Superior temporal gyrus (tissue), 1 donor: Measurements from ENCODE around the gene CNN1.

Experiments used
- DNase-seq: peaks from one replicate; pipeline ENCODE4 v3.0.0-alpha.2; 2016; ENCODE audit errors: extremely low spot score

The CNN1 gene

DNA sequence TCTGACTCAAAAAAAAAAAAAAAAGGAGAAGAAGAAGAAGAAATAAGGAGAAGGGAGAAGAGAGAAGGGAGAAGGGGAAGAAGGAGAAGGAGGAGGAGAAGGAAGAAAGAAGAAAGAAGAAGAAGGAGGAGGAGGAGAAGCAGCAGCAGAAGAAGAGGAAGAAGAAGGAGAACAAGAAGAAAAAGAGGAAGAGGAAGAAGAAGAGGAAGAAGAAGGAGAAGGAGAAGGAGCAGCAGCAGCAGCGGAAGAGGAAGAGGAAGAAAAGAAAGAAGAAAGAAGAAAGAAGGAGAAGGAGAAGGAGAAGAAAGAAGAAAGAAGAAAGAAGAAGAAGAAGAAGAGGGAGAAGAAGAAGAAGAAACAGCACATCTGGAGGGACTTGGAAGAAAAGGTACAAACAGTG is 4.1 kb upstream of the CNN1 start:
- no peak for DNase-seq

DNA sequence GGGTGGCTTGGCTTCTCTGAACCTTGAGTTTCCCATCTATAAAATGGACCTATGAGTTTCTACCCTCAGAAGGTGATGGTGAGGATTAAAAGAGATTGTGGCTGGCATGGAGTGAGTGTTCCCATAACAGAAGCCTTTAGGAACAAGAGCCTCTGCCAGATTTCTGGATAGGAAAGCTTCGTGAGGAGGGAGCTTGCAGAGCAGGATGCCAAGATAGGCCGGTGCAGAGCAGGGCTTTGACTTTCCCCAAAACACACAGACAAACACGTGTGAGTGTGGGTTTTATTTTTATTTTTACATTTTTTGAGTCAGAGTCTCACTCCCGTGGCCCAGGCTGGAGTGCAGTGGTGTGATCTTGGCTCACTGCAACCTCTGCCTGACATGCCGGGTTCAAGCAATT is 3.7 kb upstream of the CNN1 start:
- peak; percentile 25 for DNase-seq

DNA sequence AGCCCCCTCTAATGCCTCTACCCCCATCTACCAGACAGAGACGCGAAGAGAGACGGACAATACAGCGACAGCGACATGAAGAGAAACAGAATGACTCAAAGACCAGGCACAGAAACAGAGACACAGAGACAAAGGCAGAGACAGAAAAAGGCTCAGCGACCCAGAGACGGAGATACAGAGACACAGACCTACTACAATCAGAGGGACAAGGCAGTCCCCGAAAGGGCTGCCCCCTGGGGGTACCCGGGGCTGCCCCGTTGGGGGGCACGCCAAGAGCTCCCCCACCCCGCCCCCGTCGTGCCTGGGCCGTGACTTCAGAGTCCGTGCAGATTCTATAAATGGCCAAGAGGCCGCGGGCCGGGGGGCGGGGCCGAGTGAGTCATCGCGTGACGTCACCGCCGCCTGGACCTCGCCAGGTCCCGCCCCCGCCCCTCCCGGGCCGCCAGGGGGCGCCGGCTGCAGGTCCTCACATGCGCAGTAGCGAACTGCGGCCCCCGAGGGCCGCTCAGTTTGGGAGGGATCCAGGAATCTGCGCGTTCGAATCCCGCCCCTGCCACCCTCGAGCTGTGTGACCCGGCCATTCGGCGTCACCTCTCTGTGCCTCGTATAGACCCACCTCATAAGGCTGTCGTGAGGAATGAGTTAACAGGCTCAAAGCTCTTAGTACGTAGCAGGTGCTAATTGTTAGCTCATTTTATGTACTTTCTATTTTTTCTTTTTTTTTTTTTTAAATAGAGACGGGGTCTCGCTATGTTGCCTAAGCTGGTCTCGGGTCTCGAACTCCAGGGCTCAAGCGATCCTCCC is 2.7 kb upstream of the CNN1 start:
- peak; percentile 77 for DNase-seq

DNA sequence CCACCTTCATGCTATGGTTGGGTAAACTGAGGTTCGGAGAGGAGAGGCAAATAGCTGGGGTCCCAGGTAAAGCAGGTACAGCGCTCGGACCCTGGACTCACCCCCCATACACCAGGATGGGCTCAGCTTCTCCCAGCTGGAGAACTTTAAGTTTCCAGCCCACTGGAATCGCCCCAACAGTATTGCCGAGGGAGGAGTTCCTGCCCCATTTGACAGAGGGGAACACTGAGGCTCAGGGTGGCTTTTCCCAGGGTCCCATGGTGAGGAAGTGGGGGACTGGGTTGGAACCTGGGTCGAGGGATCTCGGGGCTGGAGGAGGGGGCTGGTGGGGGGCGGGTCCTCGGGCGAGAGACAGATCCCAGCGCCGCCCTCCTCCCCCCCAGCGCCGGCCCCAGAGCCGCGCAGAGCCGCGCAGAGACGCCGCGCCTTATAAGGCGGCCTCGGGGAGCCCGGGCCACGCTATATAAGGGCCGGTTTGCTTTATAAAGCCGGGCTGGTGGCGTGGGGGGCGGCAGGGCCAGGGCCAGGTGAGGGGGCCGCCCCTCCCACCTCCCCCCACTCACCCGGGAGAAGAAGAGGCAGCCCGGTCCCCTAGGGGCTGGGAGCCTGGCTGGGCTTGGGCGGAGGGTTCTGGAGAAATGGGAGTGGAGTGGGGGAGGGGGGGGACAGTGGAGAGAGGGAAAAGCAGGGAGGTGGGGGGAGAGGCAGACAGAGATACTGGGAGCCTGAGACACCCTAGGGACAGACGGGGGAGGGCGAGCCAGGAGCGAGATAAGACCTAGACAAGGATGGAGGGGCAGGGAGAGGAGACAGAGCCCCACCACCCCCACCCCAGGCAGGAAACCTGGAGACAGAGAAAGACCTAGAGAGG is 1.1 kb downstream of the CNN1 start:
- no peak for DNase-seq

DNA sequence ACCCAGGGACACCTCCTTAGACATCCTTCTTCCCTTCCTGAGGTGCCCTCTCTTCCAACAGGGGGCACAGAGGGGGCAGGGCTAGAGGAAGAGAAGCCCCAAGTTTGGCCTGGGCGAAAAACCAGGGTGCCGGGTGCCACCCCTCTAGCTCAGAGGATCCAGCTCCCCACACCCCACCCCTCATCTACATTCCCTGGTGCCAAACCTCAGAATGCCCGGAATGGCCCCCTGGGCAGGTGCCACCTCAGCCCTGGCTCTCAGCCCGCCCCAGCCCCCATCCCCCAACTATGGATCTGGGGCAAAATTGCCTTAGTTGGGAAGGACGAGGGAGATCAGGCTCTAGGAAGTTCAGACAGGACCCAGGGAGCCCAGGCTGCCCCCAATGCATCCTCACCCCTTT is 2.0 kb downstream of the CNN1 start:
- no peak for DNase-seq

DNA sequence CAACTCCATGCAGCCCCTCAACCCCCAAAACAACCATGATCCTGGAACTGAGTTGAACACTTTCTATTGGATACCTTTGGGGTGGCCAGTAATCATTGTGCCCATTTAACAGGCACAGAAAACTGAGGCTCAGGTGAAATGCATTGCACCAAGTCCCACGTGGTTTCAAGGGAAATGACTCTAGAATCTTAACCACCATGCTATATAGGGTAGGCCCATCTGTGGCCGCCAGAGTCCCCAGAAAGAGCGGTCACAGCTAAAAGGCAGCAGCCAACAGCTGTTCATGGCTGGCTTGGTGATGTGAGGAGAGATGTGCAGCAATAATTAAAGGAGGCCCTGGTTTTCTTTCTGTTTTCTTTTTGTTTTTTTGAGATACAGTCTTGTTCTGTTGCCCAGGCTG is 2.6 kb downstream of the CNN1 start:
- no peak for DNase-seq

DNA sequence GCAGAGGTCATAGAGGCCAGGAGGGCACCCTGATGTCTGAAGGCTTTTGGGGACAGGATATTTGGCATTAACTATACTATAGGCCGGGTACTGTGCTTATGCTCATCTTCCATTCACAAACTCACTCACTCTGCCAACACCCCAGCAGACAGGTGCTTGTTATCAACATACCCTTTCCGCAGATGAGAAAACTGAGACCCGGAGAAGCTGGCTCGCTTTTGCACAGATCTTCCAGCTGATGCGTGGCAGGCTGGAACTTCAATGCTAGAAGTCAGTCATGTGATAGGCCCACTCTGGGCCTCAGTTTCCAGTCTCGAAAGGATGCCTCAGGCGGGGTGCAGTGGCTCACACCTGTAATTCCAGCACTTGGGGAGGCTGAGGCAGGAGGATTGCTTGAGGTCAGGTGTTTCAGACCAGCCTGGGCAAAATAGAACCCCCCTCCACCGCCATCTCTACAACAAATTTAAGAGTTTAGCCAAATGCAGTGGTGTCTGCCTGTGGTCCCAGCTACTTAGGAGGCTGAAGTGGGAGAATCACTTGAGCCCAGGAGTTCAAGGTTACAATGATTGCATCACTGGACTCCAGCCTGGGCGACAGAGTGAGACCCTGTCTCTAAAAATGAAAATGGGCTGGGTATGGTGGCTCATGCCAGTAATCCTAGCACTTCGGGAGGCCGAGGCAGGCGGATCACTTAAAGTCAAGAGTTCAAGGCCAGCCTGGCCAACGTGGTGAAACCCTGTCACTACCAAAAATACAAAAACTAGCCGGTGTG is 9.5 kb downstream of the CNN1 start:
- no peak for DNase-seq

DNA sequence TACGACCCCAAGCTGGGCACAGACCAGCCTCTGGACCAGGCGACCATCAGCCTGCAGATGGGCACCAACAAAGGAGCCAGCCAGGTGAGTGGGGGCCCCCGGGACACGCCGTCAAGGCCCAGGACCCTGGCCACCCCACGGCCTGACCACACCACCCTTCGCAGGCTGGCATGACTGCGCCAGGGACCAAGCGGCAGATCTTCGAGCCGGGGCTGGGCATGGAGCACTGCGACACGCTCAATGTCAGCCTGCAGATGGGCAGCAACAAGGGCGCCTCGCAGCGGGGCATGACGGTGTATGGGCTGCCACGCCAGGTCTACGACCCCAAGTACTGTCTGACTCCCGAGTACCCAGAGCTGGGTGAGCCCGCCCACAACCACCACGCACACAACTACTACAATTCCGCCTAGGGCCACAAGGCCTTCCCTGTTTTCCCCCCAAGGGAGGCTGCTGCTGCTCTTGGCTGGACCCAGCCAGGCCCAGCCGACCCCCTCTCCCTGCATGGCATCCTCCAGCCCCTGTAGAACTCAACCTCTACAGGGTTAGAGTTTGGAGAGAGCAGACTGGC is 10.8 kb downstream of the CNN1 start:
- DNase-seq, result no peak

DNA sequence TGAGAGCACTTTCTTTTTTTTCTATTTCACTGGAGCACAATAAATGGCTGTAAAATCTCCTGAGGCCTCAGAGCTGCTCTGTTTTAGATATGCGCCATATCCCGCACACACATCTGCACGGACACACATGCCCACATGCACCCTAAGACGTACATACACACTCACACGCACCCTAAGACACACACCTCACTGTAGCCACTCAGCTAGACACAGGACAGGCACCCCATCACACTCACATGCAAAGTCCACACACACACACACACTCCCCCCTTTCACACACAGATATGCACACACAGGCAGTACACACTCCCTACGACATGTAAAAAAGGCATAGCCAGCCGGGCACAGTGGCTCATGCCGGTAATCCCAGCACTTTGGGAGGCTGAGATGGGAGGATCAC is 11.6 kb downstream of the CNN1 start:
- DNase-seq, result no peak

DNA sequence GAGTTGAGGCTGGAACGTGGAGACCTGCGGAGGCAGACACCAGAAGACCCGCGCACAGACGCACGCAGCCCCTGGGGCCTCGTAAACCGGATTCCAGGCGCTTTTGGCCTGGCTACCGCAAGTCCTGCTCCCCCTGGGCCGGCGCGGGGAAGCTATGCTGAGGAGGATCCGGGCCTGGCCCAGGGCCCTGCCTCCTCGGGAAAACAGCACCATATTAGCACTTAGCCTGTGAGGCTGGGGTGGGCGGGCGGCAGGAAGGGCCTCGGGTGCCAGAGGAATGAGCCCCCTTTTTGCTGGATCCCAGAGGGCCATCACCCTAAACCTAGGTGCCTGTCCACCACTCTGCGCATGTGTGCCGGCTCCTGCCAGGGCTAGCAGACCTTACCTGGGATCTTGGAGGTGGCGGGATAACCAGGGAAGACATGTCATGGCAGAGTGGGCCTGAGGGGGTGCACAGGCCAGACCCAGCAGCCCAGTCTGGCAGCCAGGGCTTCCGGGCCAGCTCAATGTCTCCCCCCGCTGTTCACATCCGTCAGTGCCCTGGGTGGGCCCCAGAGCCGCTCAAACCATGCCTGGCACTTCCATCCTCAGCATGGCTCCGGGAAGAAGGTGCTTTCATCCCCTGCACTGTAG is 13.1 kb downstream of the CNN1 start:
- DNase-seq, result no peak

DNA sequence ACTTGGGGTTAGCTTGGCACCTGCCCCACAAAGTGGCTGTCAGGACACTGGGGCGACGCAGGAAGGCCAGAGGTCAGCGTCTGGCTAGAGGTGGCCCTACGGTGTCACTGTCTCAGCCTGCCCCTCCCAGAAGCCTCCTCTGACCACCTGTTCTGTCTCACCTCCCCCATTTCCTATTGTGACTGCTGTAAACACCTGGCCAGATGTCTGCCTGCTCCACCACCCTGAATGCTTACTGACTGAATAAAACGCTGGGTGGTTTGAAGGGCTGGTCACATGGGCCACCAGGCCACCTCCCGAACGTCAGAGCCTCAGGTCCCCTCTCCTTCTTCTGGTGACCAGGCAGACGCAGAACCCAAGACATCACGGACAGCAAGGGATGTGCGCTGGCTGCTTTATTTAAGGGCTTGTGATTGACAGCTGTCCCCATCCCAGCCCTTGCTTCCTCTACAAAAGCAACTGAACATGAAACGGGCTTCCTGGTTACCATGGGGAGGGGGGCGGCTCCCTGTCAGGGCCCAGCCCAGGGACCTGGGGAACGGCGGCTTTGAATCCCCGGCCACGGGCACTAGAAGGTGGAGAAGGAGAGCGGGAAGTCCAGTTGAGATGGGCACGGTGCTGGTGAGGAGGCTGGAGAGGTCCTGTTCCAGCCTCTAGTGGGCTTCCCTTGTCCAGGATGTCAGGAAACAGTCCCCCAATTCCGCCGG is 14.2 kb downstream of the CNN1 start:
- no peak for DNase-seq

DNA sequence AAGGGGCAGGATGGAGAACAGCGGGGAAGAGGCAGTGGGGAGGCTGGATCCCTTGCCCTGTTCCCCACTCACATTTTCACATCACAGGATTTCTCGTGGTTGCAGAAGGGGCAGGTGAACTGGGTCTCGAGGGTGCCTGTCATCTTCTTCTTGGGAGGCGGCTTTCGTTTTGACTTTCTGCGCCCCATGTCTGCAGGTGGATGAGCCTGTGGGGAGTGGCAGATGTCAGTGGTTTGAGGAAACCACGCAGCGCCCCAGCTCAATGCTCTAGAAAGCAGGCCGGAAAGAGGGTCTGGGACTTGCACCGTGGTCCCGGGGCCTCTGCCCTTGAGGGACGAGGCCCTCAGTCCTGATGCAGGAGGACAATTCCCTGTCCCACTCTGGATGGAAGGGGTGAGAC is 15.5 kb downstream of the CNN1 start:
- DNase-seq, result no peak

DNA sequence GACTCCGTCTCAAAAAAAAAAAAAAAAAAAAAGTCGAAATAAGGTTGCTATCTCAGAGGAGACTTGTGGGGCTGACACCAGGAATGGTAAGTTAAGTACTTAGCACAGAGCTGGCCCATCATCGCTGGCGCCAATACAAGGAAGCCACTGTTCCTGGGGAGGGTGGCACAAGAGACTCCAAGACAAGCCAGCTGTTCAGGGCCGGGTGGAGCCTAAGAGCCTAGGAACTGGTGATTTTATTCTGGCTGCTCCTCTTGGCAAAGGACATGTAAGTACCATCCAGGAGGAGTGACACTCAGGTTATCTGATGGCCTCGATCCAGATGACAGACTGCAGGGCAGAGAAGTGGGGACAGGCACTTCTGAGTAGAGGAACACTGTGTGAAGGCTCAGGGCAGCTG is 16.6 kb downstream of the CNN1 start:
- DNase-seq, result no peak

DNA sequence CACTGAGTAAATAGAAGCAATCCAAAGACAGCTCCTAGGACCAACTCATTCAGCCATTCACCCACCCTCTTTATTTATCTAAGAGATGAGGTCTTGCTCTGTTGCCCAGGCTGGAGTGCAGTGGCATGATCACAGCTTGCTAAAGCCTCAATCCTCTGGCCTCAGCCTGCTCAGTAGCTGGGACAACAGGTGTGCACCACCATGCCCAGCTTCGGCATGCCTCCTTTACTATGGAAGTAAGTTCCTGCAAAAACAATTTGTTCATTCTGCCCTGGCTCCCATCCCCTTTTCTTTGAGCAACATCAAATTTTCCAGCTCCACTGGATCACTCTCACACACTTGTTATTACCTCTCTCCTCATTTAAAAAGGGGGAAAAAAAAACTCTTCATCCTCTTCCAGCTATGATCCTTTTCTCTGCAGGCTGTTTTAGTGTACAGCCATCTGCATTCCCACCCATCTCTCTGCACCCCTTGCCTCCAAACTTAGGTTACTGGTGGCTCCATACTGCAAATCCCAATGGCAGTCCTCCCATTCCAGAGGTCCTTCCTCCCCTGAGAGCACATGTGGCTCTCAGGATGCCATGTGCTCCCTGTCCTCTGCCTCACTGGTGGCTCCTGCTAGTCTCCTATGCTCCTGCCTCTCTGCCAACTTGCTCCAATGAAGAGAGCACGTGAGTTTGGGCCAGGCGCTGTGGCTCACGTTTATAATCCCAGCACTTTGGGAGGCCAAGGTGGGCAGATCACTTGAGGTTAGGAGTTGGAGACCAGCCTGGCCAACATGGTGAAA is 18.2 kb downstream of the CNN1 start:
- no peak for DNase-seq

DNA sequence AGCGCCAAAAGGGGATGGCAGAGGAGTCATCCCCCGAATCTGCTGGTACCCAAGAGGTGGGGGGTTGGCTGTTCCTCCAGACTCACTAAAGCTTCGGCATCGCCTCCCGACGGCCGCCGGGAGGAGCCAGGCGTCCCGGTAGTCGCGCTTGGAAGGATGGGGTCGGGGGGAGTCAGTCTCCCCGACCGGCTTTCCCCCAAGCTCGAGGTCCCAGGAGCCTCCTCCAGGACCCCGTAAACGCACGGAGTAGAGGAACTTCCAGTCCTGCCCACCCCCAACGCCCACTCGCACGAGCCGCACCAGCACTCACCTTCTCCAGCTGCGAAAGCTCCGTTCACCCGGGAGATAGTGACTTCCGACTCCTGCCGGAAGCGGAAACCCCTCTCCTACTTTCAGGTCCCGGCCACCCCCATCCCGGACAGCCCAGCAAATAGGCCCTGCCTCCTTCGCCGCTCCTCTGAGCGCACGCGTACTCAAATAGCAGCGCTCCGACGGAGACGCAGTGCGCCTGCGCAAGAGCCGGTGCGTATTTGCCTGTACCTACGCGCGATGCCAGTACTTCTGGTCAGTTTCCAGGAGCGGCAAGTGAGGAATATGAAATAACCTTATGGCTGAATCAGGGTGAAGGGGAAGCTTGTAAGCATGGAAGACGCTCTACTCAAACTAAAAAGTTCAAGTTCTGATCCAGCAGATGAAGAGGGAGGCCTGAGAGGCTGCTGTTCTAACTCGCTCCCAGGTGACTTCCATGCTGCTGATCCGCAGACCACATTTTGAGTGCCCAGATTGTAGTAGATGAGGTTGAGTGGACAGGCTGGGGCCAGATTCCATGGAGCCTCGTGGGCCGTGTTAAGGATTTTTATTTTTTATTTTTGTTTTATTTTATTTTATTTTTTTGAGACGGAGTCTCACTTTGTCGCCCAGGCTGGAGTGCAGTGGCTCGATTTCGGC is 20.5 kb downstream of the CNN1 start, which contains the start of gene ELOF1:
TSS of gene ELOF1 (minus strand) at position 350 of the 948 bp plus-strand sequence. CDS start 4,883 bp downstream, outside the sequence.
- peak; percentile 99 for DNase-seq

DNA sequence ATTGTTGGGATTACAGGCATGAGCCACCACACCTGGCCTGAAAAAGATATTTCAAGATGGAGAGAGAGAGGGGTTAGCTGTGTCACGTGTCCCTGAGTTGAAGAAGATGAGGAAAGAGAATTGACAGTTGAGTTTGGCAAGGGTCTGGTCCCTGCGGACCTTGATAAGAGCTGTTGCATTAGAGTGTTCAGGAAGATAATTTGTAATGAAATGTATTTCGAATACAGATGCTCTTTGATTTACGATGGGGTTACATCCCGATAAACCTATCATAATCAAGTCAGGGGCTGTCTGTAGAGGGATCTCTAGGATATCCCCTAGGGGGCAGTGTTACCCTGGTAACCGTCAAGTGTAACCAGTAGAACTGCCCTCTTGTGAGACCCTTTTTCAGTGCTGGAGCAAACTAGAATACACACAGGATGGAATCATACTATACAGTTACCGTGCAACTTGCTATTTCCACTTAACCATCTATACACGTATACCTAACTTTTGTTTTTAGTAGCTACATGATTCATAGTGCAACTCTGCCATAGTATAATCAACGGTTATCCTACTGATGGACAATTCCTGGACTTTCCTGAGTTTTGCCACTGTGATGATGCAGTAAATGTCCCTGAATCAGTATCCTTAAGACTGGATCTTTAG is 21.9 kb downstream of the CNN1 start:
- DNase-seq, result peak; percentile 82

DNA sequence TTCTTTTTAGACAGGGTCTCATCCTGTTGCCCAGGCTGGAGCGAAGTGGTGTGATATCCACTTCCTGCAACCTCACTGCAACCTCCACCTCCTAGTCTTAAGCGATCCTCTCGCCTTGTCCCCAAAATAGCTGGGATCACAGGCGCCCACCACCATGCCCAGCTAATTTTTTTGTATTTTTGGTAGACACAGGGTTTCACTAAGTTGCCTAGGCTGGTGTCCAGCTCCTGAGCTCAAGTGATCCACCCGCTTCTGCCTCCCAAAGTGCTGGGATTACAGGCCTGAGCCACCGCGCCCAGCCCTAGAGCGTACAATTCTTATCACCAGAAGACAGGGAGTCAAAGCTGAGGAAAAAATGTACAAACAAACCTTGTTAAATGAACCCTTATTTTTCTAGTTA is 24.9 kb downstream of the CNN1 start:
- no peak for DNase-seq
